Vagina (tissue), 2 donors: ENCODE measurements around the gene TOMM5.

Experiments used
- CTCF ChIP-seq, 3 experiments: fragments of 450-650 bp in 2 of 3; fragments of 200-600 bp in 1 of 3; sonication (generic) in 1 of 3; IDR thresholded peaks; one replicate each; pipeline ENCODE4 v1.5.1; 2017 to 2019; ENCODE audit warnings: antibody characterized with exemption in 3 of 3, mild to moderate bottlenecking in 2 of 3, moderate library complexity in 2 of 3
- POLR2AphosphoS5 ChIP-seq, 2 donors: sonication (generic); formaldehyde crosslinking; IDR thresholded peaks; one replicate each; pipeline ENCODE4 v1.9.0; 2017; ENCODE audit warnings: antibody characterized with exemption in 2 of 2, mild to moderate bottlenecking in 2 of 2, low read depth in 1 of 2; ENCODE audit not compliant: insufficient read depth in 1 of 2

GRCh38 chr9:37583522-37584121 is 8.8 kb downstream of the TOMM5 start:
- TF ChIP-seq CTCF (IDR thresholded peaks at IDR 0.05) = no peak
- TF ChIP-seq POLR2AphosphoS5 (IDR thresholded peaks at IDR 0.05; ENCODE audit: insufficient read depth in 1 of 2, low read depth in 1 of 2) = no peak
